Measurements from ENCODE around the gene CFAP54. TPM values are rescaled to one million over a fixed set of nuclear protein-coding genes. Genes with fewer than 3 reads are reported as not detected.

CFAP54 gene
- polyA plus RNA-seq, 3 donors, result not detected

- no peak overlapping the region for H3K27ac ChIP-seq (ENCODE audit: low read depth in 1 of 2, low read length in 2 of 2)
- Mint-ChIP-seq H3K27me3 (ENCODE audit: low read depth in 3 of 3) (peaks cover 0 to 2% (median 2%) of the 10 kb centered on the region in 3 donors), H3K4me3 (no peak overlapping the region), H3K36me3 (no peaks in the 10 kb centered on the region), H3K4me1 (no peaks in the 10 kb centered on the region), H3K27ac (no peak overlapping the region), H3K9me3 (peaks cover 0 to 3% (median 0%) of the 10 kb centered on the region in 7 donors)
- H3K79me2 ChIP-seq (ENCODE audit: insufficient read depth, low read length), result no peaks in the 10 kb centered on the region
- no peaks in the 10 kb centered on the region for H3K27me3 ChIP-seq (ENCODE audit: control insufficient read depth in 2 of 2, insufficient read depth in 2 of 2, low read length in 2 of 2)
- DNase-seq, result no peak
- H3K36me3 ChIP-seq (replicated peaks in 1 of 2; ENCODE audit: control insufficient read depth in 1 of 2, insufficient read depth in 2 of 2, low read length in 2 of 2), result no peaks in the 10 kb centered on the region
- whole genome bisulfite sequencing (ENCODE audit: insufficient coverage), result 83% methylated on average over 1 of the region's 1 CpG
- H3K4me3 ChIP-seq (replicated peaks in 1 of 3; ENCODE audit: low read depth in 2 of 3, low read length in 3 of 3), result no peak overlapping the region
- no peak overlapping the region for H3K9ac ChIP-seq (ENCODE audit: insufficient read depth, low read length, poor library complexity, severe bottlenecking)
- no peaks in the 10 kb centered on the region for H4K20me1 ChIP-seq (ENCODE audit: insufficient read depth, low read length)
- no peaks in the 10 kb centered on the region for H3K9me3 ChIP-seq (replicated peaks in 1 of 2; ENCODE audit: control insufficient read depth in 1 of 2, insufficient read depth in 1 of 2, low read length in 2 of 2)
- H3K4me1 ChIP-seq (ENCODE audit: control insufficient read depth in 1 of 2, insufficient read depth in 2 of 2, low read length in 2 of 2), result no peaks in the 10 kb centered on the region
- no peak overlapping the region for H3K4me2 ChIP-seq (replicated peaks; ENCODE audit: extremely low read depth, low read length, poor library complexity, severe bottlenecking)
- TF ChIP-seq, protein P1, sequence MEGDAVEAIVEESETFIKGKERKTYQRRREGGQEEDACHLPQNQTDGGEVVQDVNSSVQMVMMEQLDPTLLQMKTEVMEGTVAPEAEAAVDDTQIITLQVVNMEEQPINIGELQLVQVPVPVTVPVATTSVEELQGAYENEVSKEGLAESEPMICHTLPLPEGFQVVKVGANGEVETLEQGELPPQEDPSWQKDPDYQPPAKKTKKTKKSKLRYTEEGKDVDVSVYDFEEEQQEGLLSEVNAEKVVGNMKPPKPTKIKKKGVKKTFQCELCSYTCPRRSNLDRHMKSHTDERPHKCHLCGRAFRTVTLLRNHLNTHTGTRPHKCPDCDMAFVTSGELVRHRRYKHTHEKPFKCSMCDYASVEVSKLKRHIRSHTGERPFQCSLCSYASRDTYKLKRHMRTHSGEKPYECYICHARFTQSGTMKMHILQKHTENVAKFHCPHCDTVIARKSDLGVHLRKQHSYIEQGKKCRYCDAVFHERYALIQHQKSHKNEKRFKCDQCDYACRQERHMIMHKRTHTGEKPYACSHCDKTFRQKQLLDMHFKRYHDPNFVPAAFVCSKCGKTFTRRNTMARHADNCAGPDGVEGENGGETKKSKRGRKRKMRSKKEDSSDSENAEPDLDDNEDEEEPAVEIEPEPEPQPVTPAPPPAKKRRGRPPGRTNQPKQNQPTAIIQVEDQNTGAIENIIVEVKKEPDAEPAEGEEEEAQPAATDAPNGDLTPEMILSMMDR (IDR thresholded peaks at IDR 0.05), result no peak
- no peak overlapping the region for H2AFZ ChIP-seq (ENCODE audit: insufficient read depth, low read depth, low read length, poor library complexity, severe bottlenecking)
- intact Hi-C loops (cut with micrococcal nuclease), result no loop called here
Observed at GRCh38 chr12:96749999-96750398, 260.6 kb downstream of the CFAP54 start.

- H3K4me1 Mint-ChIP-seq, result no peaks in the 10 kb centered on the region
- Histone ChIP-seq H4K20me1 (ENCODE audit: insufficient read depth, low read length) (no peaks in the 10 kb centered on the region), H3K27ac (ENCODE audit: low read depth in 1 of 2, low read length in 2 of 2) (no peak overlapping the region), H3K79me2 (ENCODE audit: insufficient read depth, low read length) (no peaks in the 10 kb centered on the region), H3K9ac (ENCODE audit: insufficient read depth, low read length, poor library complexity, severe bottlenecking) (no peak overlapping the region), H3K4me3 (replicated peaks in 1 of 3; ENCODE audit: low read depth in 2 of 3, low read length in 3 of 3) (no peak overlapping the region), H3K9me3 (replicated peaks in 1 of 2; ENCODE audit: control insufficient read depth in 1 of 2, insufficient read depth in 1 of 2, low read length in 2 of 2) (no peaks in the 10 kb centered on the region), H2AFZ (ENCODE audit: insufficient read depth, low read depth, low read length, poor library complexity, severe bottlenecking) (no peak overlapping the region), H3K36me3 (replicated peaks in 1 of 2; ENCODE audit: control insufficient read depth in 1 of 2, insufficient read depth in 2 of 2, low read length in 2 of 2) (no peaks in the 10 kb centered on the region), H3K27me3 (ENCODE audit: control insufficient read depth in 2 of 2, insufficient read depth in 2 of 2, low read length in 2 of 2) (no peaks in the 10 kb centered on the region), H3K4me2 (replicated peaks; ENCODE audit: extremely low read depth, low read length, poor library complexity, severe bottlenecking) (no peak overlapping the region), H3K4me1 (ENCODE audit: control insufficient read depth in 1 of 2, insufficient read depth in 2 of 2, low read length in 2 of 2) (no peaks in the 10 kb centered on the region)
- no peak for DNase-seq
- no peak overlapping the region for H3K4me3 Mint-ChIP-seq
- no peaks in the 10 kb centered on the region for H3K36me3 Mint-ChIP-seq
- TF ChIP-seq, protein P1 (IDR thresholded peaks at IDR 0.05), result no peak
- peaks cover 0 to 2% (median 0%) of the 10 kb centered on the region in 7 donors for H3K9me3 Mint-ChIP-seq
- no CpG with 5 or more reads among the region's 4 CpGs for WGBS (ENCODE audit: insufficient coverage)
- H3K27ac Mint-ChIP-seq, result no peak overlapping the region
- H3K27me3 Mint-ChIP-seq (ENCODE audit: low read depth in 3 of 3), result peaks cover 0 to 2% (median 2%) of the 10 kb centered on the region in 3 donors
- intact Hi-C loops (cut with micrococcal nuclease), result no loop called here
Observed at GRCh38 chr12:96751626-96752025, 262.2 kb downstream of the CFAP54 start.

All from CD14-positive monocyte (primary cell).